Measurements from ENCODE around the gene KANSL1. TPM values are rescaled to one million over a fixed set of nuclear protein-coding genes. Genes with fewer than 3 reads are reported as not detected.

Gene KANSL1
- total RNA-seq, 3 donors from 2014 or later = 80.2 to 107 (median 88.8) TPM

DNA sequence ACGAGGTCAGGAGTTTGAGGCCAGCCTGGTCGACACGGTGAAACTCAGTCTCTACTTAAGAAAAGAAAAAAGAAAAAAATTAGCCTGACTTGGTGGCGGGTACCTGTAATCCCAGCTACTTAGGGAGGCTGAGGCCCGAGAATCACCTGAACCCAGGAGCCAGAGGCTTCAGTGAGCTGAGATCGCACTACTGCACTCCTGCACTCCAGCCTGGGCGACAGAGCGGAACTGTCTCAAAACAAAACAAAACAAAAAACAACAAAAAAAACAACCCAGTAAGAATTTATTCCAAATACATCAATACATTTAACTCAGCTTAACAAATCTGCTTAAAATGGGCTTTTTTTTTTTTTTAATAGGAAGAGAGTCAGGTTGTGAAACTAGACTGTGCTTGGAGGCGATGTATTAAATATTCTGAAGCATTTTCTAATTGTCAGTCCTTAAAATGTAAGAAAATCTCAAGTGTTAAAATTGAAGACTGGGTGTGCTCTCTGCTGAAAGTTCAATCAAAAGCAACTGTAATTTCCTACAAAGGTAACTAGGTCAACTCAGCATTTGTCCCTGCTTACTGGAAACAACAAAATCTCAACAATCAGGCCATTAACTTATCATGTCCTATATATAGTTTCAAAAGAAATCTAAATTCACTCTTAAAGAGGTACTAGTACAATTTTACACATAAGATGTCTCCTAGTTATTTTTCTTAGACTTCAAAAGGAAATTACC, 23.2 kb downstream of the KANSL1 start:
- intact Hi-C loops (cut with DNase I, micrococcal nuclease) = no loop called here
- ATAC-seq (no peak), DNase-seq (no peak)
- TF ChIP-seq, protein P1, sequence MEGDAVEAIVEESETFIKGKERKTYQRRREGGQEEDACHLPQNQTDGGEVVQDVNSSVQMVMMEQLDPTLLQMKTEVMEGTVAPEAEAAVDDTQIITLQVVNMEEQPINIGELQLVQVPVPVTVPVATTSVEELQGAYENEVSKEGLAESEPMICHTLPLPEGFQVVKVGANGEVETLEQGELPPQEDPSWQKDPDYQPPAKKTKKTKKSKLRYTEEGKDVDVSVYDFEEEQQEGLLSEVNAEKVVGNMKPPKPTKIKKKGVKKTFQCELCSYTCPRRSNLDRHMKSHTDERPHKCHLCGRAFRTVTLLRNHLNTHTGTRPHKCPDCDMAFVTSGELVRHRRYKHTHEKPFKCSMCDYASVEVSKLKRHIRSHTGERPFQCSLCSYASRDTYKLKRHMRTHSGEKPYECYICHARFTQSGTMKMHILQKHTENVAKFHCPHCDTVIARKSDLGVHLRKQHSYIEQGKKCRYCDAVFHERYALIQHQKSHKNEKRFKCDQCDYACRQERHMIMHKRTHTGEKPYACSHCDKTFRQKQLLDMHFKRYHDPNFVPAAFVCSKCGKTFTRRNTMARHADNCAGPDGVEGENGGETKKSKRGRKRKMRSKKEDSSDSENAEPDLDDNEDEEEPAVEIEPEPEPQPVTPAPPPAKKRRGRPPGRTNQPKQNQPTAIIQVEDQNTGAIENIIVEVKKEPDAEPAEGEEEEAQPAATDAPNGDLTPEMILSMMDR (IDR thresholded peaks at IDR 0.05) = no peak
- H3K4me3 ChIP-seq = no peak overlapping the region
- no peaks in the 10 kb centered on the region for H3K9me3 ChIP-seq
- no peaks in the 10 kb centered on the region for H3K36me3 ChIP-seq (ENCODE audit: low read depth)
- H3K4me1 ChIP-seq (ENCODE audit: low read depth) = peaks cover 14% of the 10 kb centered on the region

DNA sequence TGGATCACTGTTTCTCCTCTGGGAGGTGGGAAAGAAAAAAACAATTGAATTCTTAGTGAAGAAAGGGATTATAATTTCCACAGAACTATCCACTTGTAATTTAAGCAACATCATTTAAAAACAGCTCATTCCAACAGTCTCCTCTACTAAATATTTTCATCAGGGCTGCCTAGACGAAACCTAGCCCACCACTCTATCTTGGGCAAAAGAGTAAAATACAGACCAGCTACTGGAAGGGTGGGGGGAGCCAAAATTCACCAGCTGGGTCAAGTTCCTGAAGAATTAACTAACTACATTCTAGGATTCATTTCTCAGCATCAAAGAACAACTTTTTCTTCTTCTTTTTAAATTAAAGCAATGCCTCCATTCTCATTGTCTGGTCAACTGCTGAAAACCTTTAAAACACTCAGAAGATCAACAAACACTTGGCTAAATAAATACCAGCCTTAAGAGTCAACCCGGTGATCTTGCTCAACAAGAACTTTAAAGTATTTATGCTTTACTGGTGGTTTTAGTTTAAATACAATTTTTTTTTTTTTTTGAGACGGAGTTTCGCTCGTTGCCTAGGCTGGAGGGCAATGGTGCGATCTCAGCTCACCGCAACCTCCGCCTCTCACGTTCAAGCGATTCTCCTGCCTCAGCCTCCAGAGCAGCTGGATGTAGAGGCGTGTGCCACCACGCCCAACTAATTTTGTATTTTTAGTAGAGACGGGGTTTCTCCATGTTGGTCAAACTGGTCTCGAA, 25.2 kb downstream of the KANSL1 start:
- TF ChIP-seq, protein P1 (IDR thresholded peaks at IDR 0.05) = no peak
- no peak for ATAC-seq

DNA sequence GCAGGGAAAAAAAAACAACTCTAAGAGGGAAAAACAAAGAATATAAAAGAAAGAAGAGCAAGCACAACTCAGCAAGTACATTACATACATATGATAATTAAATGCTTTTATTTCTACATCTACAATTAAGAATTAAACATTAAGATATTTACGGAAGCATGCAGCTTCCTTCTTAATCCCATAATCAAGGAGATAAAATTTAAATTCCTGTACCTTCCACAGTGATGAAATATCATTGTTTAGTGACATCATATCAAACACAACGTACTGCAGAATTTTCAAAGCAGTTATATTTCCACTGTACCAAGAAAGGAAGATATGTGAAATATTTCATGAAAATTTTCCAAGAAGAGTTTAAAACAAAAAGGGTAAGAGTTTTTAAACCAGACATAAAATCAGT, 26.0 kb downstream of the KANSL1 start:
- TF ChIP-seq, protein P1 (IDR thresholded peaks at IDR 0.05) = no peak
- intact Hi-C loops (cut with DNase I, micrococcal nuclease) = no loop called here
- H3K36me3 ChIP-seq (ENCODE audit: low read depth) = no peaks in the 10 kb centered on the region
- peaks cover 38% of the 10 kb centered on the region for H3K4me1 ChIP-seq (ENCODE audit: low read depth)
- no peak overlapping the region for H3K4me3 ChIP-seq
- DNase-seq (no peak), ATAC-seq (no peak)
- H3K9me3 ChIP-seq = no peaks in the 10 kb centered on the region

More for the DNA sequence above, 25.2 kb downstream of the KANSL1 start:
- H3K4me1 ChIP-seq (ENCODE audit: low read depth) = peaks cover 31% of the 10 kb centered on the region
- no peak overlapping the region for H3K4me3 ChIP-seq
- DNase-seq = no peak
- H3K9me3 ChIP-seq = no peaks in the 10 kb centered on the region
- intact Hi-C loops (cut with DNase I, micrococcal nuclease) = no loop called here
- H3K36me3 ChIP-seq (ENCODE audit: low read depth) = no peaks in the 10 kb centered on the region

DNA sequence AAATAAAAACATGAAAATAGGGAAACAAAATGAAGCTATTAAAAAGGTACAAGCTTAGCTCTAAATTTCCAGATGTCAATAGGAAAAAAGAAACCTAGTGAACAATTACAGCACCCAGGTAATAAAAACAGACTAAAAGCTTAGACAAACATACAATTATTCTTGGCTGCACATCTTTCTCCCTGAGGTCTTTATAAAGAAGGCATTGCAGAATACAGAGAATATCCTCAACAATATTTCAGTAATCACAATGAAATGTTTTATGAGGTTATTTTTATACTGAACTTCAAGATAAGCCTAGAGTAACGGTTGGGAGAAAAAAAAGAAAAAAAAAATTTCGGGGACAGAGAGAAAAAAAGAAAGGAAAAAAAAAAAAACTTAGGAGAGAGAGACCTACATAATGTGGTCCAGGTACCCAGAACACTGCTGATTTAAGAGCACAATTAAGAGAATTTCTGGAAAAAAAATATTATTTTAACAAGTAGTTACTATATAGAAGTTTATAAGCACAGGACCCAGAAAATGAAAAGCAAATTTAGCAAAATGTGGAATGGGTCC, 26.5 kb downstream of the KANSL1 start:
- Histone ChIP-seq H3K4me1 (ENCODE audit: low read depth) (peaks cover 38% of the 10 kb centered on the region), H3K4me3 (no peak overlapping the region), H3K36me3 (ENCODE audit: low read depth) (no peaks in the 10 kb centered on the region), H3K9me3 (no peaks in the 10 kb centered on the region)
- intact Hi-C loops (cut with DNase I, micrococcal nuclease) = no loop called here
- no peak for DNase-seq
- ATAC-seq = no peak
- TF ChIP-seq, protein P1 (IDR thresholded peaks at IDR 0.05) = no peak

DNA sequence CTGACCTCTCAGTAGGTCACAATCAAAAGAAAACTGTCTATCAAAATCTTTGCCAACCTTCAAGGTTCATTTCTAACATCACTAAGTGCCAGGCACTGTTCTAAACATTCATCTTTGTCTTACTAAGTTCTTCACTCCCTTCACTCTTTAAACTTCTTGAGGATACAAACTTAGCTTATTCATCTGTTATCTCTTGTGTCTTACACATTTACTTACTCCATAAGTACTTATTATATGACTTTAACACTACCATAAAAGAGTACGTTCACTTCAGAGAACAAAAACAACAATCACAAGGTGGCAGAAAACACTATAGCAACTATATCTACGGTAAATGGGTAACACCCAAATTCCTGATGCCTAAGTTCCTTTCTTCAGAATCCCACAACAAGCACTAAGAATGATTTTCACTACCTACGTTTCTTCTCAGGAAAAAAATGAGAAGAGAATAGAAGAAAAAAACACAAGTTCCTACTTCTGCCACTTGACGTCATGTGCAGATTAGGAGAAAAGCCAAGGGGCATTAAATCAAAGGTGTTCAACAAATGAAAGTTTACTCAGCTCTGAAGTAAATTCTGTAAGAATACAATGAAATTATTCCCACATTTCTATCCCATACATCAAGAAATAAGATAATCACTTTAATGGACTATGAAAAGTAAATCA, 29.2 kb downstream of the KANSL1 start:
- DNase-seq (no peak), ATAC-seq (peak; percentile 79)
- TF ChIP-seq, protein P1 (IDR thresholded peaks at IDR 0.05) = no peak
- Histone ChIP-seq H3K4me3 (no peak overlapping the region), H3K9me3 (no peaks in the 10 kb centered on the region), H3K36me3 (ENCODE audit: low read depth) (no peaks in the 10 kb centered on the region), H3K4me1 (ENCODE audit: low read depth) (peaks cover 43% of the 10 kb centered on the region)
- intact Hi-C loops (cut with DNase I, micrococcal nuclease) = no loop called here
